H1 (cell line): Measurements from ENCODE around the gene PTBP3.

Source experiments
- CEBPB ChIP-seq: IDR thresholded peaks from 2 replicates; pipeline ENCODE4 v1.6.1; 2012; ENCODE audit warnings: low read depth, low read length
- CREB1 ChIP-seq: IDR thresholded peaks from 2 replicates; pipeline ENCODE4 v1.6.1; 2012; ENCODE audit warnings: inconsistent platforms
- EZH2 ChIP-seq: fragments of 200-600 bp; sonication (generic); IDR thresholded peaks from 2 replicates; pipeline ENCODE4 v1.7.1; 2012; ENCODE audit warnings: low read depth, mild to moderate bottlenecking, moderate library complexity, low read length, inconsistent platforms; ENCODE audit not compliant: severe bottlenecking
- FOSL1 ChIP-seq: IDR thresholded peaks from 2 replicates; pipeline ENCODE4 v1.6.1; 2011; ENCODE audit warnings: mild to moderate bottlenecking, low read depth, low read length, moderate library complexity; ENCODE audit not compliant: insufficient read depth
- MAFK ChIP-seq: IDR thresholded peaks from 2 replicates; pipeline ENCODE4 v1.6.1; 2012; ENCODE audit warnings: low read depth, mild to moderate bottlenecking, improper control_type of control experiment, low read length
- PHF8 ChIP-seq: fragments of 200-600 bp; sonication (generic); conservative IDR thresholded peaks from 2 replicates; pipeline ENCODE4 v1.7.1; 2012; ENCODE audit warnings: low read depth, mild to moderate bottlenecking, inconsistent platforms, low read length, moderate library complexity
- POLR2A ChIP-seq, 2 experiments: IDR thresholded peaks; 1 replicate in 1 of 2; 2 replicates in 1 of 2; pipeline ENCODE4 v1.6.1; 2011; ENCODE audit warnings: low read depth in 2 of 2, low read length in 2 of 2, mild to moderate bottlenecking in 2 of 2; ENCODE audit errors: control extremely low read depth in 1 of 2
- RXRA ChIP-seq: IDR thresholded peaks from 2 replicates; pipeline ENCODE4 v1.6.1; 2011; ENCODE audit warnings: low read depth, mild to moderate bottlenecking, low read length, moderate library complexity; ENCODE audit not compliant: insufficient read depth
- SIN3A ChIP-seq, 2 experiments: IDR thresholded peaks in 1 of 2; conservative IDR thresholded peaks in 1 of 2; 2 replicates each; pipeline ENCODE4 v1.6.1; 2011 to 2012; ENCODE audit warnings: low read length in 2 of 2, improper control_type of control experiment in 1 of 2, low read depth in 1 of 2, mild to moderate bottlenecking in 1 of 2
- TCF12 ChIP-seq: IDR thresholded peaks from 2 replicates; pipeline ENCODE4 v1.6.1; 2011; ENCODE audit warnings: low read depth, mild to moderate bottlenecking, low read length
- YY1 ChIP-seq: IDR thresholded peaks from 2 replicates; pipeline ENCODE4 v1.6.1; 2011; ENCODE audit warnings: low read depth, mild to moderate bottlenecking, low read length
- TF ChIP-seq, protein P1 (sequence below): IDR thresholded peaks from 2 replicates; pipeline ENCODE4 v1.6.1; 2012; ENCODE audit warnings: inconsistent platforms
- TF ChIP-seq, protein P2 (sequence below), 3 experiments: IDR thresholded peaks; 1 replicate in 2 of 3; 2 replicates in 1 of 3; pipeline versions ENCODE4 v1.5.1 to v1.6.1; 2011; ENCODE audit warnings: low read length in 3 of 3, mild to moderate bottlenecking in 3 of 3, inconsistent platforms in 2 of 3, low read depth in 1 of 3, moderate library complexity in 1 of 3; ENCODE audit not compliant: insufficient read depth in 1 of 3; ENCODE audit errors: control extremely low read depth in 1 of 3

DNA sequence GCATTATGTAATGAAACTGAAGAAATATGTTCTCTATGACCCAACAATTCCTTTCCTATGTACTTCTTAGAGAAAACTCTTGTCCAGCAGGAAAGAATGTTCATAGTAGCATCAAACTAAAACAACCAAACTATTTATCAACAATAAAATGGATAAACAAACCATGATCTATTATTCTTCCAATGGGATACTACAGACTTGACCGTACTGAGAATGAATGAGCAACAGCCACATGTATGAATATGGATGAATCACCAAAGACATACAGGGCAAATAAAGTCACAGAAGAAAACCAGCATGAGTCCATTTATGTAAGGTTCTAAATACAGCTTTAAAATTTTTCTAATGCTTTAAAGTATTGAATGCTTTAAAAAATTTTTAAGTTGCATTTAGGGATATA lies 84.7 kb downstream of the PTBP3 start:
- TF ChIP-seq CEBPB (no peak), CREB1 (no peak), YY1 (no peak), RXRA (no peak), MAFK (no peak), PHF8 (no peak), FOSL1 (no peak), POLR2A (IDR thresholded peaks at IDR 0.05; ENCODE audit: control extremely low read depth in 1 of 2, low read depth in 2 of 2, low read length in 2 of 2) (no peak), EZH2 (no peak), TCF12 (no peak), SIN3A (conservative IDR thresholded peaks at IDR 0.05 in 1 of 2, IDR thresholded peaks at IDR 0.05 in 1 of 2; ENCODE audit: low read depth in 1 of 2, low read length in 2 of 2) (no peak)
- TF ChIP-seq, protein P1, sequence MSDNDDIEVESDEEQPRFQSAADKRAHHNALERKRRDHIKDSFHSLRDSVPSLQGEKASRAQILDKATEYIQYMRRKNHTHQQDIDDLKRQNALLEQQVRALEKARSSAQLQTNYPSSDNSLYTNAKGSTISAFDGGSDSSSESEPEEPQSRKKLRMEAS, result no peak
- TF ChIP-seq, protein P2, sequence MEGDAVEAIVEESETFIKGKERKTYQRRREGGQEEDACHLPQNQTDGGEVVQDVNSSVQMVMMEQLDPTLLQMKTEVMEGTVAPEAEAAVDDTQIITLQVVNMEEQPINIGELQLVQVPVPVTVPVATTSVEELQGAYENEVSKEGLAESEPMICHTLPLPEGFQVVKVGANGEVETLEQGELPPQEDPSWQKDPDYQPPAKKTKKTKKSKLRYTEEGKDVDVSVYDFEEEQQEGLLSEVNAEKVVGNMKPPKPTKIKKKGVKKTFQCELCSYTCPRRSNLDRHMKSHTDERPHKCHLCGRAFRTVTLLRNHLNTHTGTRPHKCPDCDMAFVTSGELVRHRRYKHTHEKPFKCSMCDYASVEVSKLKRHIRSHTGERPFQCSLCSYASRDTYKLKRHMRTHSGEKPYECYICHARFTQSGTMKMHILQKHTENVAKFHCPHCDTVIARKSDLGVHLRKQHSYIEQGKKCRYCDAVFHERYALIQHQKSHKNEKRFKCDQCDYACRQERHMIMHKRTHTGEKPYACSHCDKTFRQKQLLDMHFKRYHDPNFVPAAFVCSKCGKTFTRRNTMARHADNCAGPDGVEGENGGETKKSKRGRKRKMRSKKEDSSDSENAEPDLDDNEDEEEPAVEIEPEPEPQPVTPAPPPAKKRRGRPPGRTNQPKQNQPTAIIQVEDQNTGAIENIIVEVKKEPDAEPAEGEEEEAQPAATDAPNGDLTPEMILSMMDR (IDR thresholded peaks at IDR 0.05; ENCODE audit: control extremely low read depth in 1 of 3, insufficient read depth in 1 of 3, low read depth in 1 of 3, low read length in 3 of 3), result no peak
